Midbrain (tissue), 1 donor: ENCODE measurements around the gene CCN6.

Experiments
- DNase-seq: peaks from one replicate; lab custom pipeline; 2025; lab: John Stamatoyannopoulos, UW

CCN6 gene

GRCh38 chr6:112114577-112115223 is 60.8 kb downstream of the CCN6 start:
- no peak for DNase-seq

DNA sequence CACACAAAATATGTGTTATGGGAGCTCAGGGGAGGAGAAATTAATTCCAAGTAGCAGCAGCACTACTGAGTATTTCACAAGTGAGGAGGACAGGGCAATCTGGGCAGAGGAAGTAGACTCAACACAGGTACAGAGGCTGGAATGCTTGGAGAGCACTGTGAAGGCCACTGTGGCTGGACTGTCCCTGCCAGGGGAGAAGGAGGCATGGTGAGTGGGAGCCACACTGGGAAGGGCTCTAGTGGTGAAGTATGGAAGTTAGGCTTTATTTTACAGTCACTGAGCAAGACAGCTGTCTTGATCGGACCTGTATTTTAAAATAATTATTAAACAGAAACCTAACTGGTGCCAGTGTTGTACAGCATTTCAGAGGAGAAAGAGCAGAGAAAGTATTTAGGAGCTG is 62.3 kb downstream of the CCN6 start:
- DNase-seq: no peak

- DNase-seq: no peak
These were observed 63.6 kb downstream of the CCN6 start for GRCh38 chr6:112117554-112117953.

GRCh38 chr6:112118034-112118433 is 64.1 kb downstream of the CCN6 start:
- no peak for DNase-seq
